Tongue (tissue), 2 donors: Measurements from ENCODE around the gene MORN1. TPM values are rescaled to one million over a fixed set of nuclear protein-coding genes. Genes with fewer than 3 reads are reported as not detected.

Source experiments
- DNase-seq: peaks from one replicate; pipeline ENCODE4 v3.0.0-alpha.2; 2015
- total RNA-seq: library from RNA; depleted of rRNA; stranded (reverse); fragments of >200 nt; gene quantifications from one replicate; pipeline ENCODE4 v1.2.3, GENCODE V29; 2014

Gene MORN1
- total RNA-seq, 1 donor from 2014 or later, result 13.8 TPM

DNA sequence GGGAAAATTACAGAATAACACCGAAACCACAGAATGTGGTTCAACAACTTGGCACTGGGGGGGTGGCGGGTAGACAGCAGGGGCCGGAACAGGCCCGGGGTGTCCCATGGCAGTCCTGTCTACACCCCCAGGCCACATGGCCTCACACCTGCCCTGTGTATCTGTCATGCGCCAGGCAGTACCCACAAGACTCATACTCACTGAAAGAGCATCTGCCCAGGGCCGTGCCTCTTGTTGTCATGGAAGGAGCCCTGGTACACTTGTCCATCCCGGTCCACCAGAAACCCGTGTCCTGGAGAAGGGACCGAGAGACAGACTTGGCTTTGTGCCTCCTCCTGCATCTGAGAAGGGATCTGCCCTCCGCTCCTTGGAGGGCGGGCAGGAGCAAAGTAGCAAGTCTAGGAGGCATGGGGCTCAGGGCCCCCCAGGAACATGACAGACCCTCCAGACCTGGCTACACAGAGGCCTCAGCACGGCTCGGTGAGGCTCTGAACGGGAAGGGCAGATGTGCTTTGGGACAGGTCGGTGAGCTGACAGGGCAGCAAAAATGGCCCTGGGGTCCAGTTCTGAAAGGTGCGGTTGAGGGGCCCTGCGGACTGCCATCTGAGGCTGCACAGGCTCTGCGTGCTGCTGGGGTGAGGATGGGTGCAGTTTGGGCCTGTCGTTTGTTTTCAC lies 5.6 kb downstream of the MORN1 start:
- peak; percentile 37 for DNase-seq

DNA sequence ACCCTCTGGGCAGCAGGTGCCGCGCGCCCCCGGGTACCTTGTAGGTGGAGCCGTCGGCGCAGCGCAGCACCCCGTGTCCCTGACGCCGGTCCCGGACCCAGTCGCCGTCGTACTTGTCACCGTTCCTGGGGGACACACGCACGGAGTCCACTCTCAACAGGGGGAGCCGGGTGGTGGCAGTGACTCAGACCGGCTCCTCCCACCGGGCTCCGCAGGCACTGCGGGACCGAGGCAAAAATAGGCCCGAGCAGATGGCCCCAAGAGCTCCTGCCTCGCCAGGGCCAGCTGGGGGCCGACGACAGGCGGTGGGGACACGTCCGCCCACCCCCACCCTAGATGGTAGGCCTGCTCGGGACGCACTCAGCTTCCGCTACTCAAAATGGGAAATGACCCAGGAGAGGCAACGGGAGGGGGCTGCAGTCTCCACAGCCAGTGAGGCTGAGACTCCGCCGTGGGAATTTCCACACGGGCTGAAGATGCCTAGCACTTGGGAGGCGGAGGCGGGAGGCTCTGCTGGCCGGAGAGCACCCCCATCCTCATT lies 6.3 kb downstream of the MORN1 start:
- DNase-seq, result peak; percentile 72

DNA sequence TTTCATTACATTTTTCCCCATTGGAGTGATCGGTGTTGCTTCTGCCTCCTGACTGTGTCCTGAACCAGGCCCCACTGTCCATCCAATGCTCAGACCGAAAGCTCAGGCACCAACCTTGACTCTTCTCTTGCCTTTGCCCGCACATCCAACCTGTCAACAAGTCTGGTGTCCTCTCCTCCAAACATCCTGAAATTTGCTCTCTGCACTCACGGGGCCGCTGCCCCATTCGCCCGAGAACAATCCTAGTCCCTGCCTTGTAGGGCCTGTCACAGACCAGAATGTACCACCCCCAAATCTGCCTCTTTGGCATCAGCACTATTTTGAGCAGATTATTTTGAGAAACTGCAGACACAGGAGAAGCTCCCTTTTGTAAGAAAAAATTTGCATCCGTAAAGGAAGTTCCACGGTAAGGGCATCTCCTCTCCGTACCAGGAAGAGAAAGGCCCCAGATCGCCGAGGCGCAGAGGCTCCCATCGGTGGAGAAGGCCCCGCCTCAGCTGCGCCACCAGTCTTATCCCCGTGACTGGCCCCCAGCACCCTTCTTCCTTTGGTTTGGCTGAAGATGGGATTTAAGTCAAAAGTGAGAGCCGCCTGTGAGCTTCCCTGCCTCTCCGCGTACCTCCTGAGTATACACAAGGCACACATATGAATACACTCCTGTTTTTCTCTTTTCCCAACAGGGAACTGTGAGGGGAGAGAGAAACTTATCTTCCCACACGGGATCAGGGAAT lies 7.1 kb downstream of the MORN1 start:
- DNase-seq, result no peak

DNA sequence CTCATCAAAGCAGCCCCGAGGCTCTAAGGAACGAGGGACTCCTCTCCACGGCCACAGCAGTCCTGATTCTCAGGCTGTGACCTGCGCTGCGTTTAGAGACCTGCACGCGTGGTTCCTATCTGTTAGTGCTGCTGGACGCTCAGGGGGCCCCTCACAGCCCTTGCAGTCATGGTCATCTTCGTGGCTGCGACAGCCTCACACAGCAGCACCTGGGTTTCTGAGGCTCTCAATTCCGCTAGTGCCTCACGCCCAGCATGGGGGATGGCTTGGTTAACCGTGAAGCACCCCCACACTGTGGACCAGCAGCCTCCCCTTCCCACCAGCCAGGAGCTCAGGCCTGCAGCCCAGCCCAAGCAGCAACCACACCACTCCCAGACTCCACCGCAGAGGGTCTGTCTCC lies 7.8 kb downstream of the MORN1 start:
- no peak for DNase-seq

DNA sequence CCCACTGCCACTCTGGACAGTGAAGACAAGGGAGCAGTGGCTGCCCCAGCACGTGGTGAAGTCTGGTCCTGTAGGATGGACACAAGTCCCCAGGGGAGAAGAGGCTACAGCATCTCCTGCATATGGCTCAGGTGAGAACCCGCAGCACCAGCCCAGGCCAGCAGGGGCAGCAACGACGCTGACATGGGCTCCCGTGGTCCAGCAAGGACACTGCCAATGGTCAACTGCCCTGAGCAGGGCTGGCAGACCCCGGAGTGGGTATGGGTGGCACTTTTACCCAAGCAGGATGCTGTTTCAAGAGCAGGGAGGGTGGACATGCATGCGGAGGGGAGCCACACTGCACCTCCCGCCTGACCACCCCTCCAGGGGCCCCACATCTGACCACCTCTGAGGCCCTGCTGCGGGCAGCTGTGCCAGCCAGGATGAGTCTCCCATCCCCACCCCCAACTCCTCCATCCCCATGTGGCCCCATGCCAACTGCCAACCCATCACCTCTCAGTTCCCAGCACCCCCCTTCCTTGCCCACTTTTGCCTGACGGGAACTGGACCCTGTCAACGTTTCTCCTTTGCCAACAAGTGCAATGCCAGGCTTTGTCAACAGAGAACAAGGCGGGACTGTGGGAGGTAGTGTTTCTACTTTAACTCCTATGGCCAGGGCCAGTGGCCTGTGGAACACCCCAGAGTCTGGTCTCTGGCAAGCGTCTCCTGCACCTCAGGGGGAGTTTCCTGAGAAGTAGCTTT lies 8.6 kb downstream of the MORN1 start:
- no peak for DNase-seq

DNA sequence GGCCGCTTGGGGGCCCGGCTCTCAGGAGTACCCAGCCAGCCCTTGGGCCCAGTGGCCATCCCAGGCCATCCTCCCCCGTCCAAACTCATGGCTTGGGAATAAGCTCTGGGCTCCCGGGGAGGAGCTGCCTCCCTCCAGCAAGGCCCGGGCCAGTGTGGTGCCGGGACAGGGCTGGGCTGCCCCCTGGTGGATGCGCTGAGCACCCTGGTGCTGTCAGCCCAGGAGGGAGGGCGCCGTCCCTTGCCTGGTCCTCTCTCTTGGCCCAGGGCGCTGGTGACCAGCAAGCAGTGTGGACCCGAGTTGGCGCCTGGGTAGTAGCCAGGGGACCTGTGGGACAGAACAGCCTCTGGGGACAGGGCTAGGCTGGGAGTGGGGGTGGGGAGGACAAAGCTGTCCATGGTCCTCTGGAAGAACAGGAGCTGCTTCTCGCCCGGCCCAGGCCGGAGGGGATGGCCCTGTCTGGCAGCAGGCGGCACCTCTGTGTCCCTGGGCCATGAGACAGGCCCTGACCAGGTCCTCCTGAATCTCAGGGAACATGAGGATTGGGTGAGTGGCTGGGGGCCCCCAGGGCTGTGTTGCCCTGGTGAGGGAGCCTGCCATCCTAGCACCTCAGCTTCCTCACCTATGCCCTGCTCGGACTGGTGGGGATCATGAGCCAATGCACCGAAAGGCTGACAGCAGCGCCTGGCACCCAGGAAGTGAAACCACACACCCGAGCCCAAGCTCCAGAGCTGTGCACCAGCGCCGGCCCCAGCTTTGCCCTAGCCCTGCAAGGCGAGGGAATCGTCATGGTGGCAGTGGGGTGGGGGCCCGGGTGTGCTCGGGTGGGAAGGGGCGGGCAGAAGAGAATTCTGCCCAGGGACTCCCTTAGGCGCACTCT lies 9.4 kb downstream of the MORN1 start:
- DNase-seq, result peak; percentile 91

DNA sequence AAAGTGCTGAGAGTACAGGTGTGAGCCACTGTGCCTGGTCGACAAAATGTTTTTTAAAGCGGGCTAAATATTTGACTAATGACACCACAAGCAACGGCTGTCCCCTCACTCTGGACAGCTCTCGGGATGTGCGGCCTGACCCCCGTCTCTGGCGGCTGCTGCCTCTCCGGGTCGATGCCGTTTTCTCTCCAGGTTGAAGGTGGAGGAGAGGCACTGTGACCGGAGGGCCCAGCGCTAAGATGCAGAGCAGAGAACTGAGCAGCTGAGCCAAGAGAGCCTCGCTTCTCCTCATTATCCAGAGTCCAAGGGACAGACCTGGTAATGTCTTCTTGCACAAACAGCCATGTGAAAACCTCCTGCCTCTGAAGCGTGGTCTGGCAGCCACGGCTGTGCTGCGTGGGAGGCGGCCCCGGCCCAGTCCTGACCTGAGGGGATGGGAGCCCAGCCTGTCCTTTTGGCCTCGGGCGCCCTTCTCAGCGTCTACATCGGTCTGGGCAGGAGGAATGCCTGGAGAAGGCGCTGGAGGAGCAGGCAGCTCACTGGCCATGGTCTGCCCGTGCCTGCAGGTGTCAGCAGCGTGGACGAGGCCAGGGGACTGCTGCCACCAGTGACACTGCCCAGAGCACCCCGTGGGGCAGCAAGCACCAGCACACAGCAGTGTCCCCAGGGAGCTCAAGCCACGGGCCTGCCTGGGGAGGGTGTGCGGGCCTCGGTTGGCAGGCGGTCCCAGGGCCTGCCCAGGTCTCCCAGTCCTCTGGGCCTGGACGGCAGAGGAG lies 10.3 kb downstream of the MORN1 start:
- DNase-seq, result no peak

DNA sequence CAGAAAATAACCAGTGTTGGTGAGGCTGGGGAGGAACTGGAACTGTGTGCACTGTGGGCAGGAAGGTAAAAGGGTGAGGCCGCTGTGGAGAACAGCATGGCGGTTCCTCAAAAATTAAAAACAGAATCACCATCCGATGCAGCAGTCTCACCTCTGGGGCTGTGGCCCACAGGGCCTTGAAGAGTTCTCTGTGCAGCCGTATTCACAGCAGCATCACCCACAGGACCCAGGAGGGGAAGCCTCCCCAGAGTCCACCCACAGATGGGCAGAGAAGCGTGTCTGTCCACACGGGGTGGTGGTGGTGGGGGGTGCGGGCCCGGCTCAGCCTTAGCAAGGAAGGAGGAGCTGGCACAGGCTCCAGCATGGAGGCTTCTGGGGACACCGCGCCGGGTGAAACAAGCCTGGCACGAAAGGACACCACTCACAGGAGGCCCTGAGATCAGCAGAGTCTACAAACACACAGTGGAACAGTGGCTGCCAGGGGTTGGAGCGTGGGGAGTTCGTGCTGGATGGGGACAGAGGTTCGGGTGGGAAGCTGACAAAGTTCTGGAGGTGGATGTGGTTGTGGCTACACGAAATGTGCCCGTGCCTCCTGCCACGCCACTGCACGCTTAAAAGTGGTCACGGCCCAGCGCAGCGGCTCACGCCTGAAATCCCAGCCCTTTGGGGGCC lies 11.5 kb downstream of the MORN1 start:
- no peak for DNase-seq

DNA sequence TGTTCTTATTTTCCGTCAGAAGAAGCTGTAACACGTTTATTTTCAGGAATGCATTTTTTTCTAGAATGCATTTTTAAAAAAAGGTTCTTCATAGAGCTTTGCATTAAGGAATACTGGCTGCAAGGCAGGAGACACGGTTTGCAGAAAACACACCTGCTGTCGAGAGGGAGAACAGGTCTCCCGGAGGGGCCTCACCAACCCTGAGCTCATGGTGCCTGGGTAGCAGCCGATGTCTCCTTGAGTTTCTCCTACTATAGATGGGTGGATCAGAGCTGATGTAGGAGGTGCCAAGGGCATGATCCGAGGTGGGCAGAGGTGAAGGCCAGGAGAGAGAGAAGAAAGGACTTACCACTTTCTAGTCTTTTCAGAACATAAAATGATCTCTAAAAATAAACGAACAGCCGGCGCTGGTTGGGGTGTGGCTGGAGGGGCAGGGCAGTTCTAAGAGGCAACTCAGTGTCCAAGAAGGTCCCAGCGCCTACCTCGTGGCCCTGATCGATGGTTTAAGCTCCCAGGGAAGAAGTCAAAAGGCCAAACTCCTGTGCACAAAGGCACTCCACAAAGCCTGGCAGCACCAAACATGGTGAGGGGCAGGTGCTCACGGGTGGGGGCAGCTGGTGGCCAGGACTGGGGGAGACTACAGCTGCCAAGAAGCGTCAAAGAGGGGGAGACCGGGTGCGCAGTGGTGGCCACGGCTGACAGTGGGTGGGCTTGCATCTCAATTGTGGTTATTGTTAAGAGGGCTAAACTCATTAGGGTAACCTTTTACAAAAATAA lies 12.2 kb downstream of the MORN1 start:
- DNase-seq, result no peak

DNA sequence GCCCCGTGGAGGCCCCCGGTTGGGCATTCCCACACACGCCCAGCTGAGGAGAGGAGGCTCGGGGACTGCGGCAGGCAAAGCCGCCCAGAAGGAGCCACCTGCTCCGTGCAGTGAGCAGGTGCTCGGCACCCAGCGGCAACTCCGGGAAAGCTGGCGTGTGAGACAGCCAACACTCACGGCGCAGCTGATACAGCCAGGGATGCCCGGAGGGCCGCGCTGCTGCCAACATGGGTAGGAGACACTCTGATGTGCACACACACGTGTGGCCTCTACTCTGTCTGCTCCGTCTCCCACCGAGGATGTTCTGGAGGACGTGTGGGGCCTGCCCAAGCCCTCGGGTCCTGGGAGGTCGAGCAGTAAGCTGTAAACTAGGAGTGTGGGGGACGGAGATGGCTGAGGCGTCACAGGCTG lies 12.9 kb downstream of the MORN1 start:
- peak; percentile 77 for DNase-seq

DNA sequence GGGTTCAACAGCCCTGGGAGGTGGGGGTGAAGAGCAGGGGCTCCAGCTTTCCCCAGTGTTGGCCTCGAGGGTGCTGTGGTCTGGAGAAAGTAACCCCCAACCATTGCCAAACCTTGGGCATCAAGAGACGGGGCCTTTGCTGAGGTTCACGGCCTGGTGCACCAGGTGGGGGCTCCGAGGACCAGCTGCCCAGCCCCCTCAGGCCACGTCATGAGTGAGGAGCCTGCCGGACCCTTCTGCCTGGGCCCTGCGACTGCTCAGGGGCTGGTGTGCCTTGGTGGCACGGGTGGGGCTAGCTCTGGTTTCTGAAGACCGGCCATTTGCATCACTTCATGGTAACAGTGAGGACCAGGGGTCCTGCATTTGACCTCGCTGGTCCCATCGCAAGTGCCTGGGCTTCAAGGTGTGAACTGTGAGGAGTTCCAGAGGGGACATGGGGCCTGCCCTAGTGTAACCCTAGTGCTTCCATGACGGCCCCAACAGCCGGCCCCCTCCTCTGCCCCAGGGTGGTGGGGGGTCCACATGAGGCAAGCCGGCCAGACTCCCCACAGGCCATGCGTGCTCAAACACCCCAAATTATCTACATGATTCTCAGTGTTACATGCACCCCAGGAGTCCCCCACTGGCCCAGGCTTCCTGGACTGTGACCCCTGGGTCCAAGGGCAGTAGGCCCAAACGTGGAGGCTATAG lies 13.5 kb downstream of the MORN1 start:
- no peak for DNase-seq

DNA sequence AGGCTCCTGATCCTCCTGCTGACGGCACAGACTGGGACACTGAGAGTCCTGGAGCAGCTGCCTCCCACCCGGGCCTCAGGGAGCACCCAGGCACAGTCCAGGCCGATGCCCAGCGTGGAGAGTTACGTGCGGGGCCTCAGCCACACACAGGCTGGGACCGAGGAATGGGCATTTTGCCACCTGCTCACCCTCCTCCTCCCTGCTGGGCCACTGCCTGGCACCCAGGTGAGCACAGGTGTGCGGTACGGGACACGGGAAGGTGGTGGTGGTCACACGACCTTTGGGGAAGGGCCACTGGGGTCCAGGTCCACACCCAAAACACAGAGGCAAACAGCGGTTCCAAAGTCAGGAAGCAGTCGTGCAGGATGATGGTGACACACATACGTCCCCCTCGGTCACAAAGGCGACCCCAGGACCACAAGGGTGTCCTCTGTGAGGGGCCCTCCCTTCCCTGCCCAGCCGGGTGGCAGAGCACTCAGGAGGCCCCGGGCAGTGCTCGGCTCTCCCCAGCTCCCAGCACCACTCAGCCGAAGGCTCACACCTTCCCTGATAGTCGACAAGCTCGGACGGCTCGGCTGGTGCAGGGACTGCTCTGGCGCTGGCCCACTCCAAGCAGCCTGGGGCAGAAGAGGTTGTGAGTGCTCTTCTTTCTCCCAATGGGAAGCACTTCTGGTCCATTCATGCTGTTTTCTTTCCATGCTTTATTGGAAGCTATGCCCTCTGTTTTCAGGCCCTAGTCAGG lies 14.3 kb downstream of the MORN1 start:
- no peak for DNase-seq

DNA sequence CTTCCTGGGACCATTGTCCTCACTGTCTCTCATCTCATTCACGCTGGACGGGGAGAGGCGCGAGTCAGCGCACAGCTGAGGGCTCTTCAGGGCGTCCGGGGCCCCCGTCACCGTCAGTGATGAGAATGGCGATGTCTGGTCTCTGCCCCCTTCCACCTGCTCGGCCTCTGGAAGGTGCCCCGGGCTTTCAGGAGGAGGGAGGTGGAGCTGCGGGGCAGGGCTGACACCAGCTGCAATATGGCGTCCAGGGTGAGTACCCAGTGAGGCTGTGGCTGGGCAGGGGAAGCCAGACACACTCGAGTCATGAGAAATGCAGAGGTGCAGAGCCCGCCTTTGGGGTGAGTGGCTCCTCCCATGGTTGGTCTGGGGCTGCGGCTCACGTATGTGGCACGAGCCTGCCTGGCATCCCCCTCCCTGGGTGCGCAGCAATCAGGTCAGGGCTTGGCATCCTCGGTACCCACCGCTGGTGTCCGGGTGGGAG lies 15.1 kb downstream of the MORN1 start:
- no peak for DNase-seq

DNA sequence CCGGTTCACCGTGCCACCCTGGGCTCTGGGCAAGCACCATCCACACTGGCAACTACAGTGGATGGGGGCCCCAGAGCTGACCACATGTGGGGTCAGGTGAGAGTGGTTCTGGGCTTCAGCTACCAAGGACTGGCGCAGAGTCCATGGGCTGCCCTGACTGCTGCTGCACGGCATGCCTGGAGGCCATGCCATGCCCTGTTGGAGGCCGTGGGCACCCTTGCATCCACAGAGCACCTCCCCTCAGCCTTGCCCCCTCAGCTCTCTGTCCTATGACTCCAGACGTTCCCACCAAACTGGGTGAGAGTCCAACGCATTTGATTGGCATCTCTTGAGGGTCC lies 15.5 kb downstream of the MORN1 start:
- no peak for DNase-seq

DNA sequence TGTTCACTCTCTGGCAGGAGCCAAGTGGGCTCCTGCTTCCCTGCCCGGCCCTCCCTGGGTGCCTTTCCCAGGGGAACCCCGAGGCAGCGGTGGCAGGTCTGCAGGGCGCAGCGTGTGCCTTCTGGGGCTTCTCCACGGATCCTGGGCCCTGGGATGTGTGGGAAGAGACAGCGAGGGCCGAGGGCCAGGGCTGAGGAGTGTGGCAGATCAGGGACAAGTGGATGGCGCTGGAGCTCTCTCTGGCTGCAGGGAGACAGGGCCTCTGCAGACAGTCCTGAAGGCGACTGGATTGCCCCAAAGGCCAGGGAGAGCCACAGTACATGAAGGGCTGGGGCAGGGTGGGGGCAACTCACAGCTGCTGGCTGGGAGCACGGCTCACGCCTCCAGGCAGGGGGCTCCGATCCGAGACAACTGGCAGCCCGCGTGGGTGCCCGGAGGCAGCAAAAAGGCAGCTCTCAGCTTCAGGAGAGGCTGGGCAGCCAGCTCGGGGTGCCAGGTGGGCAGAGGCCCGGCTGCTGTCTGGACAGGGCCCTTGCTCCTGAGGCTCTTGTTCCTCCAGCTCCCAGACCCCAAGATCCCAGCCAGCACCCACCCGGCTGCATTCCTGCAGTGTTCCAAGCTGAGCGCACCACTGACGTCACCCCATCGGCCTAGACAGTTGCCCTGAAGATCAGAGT lies 16.0 kb downstream of the MORN1 start:
- DNase-seq, result no peak

DNA sequence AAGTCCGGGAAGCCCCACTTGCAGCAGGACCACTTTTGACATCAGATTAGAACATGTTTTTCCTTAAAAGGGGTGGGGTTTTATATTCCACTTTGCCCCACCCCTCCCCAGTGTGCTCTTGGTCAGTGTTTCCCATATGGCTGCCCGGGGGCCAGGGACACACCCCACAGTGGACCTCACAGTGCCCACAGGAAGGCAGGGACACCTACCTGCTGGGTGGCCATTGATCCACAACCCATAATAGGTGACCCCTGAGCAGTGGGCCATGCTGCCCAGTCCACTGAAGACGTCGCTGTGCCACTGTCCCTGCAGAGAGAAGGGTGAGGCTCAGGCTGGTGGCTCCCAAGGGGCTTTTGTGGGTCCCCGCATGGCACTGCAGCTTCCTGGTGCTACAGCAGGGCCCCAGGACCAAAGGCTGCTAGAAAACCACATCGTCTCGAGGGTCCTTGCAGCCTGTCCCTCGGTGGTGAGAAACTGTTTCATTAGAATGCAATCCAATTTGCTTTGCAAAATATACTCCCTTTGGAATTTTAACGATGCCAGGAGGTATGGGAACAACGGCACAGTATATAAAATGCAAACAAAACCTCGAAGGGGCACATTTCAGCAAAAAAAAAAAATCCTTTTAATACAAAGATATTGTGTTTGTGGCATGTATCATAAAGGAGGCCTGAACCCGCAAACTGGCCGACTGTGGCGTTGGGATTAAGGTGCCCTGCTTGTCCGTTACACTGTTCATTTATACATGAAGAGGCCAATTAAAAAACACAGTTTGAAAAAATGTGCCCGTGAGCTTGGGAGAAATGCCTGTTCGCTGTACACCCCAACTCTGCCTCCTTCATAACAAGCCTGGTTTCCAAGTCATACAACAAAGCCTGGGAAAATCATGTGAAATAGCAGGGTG lies 16.9 kb downstream of the MORN1 start:
- no peak for DNase-seq
